CD4-positive, alpha-beta T cell treated with Interleukin-4 for 1 hour (primary cell): ENCODE measurements around the gene C1QTNF1.
"Not testable (repeated sequence)": the region's sequence is repeated elsewhere in the genome, so short reads cannot be mapped to it uniquely, and the experiment has no call there.

Source experiments
- DNase-seq, 2 donors: peaks; one replicate each; pipeline ENCODE4 v3.0.0-alpha.2; 2020 to 2022

The C1QTNF1 gene

DNA sequence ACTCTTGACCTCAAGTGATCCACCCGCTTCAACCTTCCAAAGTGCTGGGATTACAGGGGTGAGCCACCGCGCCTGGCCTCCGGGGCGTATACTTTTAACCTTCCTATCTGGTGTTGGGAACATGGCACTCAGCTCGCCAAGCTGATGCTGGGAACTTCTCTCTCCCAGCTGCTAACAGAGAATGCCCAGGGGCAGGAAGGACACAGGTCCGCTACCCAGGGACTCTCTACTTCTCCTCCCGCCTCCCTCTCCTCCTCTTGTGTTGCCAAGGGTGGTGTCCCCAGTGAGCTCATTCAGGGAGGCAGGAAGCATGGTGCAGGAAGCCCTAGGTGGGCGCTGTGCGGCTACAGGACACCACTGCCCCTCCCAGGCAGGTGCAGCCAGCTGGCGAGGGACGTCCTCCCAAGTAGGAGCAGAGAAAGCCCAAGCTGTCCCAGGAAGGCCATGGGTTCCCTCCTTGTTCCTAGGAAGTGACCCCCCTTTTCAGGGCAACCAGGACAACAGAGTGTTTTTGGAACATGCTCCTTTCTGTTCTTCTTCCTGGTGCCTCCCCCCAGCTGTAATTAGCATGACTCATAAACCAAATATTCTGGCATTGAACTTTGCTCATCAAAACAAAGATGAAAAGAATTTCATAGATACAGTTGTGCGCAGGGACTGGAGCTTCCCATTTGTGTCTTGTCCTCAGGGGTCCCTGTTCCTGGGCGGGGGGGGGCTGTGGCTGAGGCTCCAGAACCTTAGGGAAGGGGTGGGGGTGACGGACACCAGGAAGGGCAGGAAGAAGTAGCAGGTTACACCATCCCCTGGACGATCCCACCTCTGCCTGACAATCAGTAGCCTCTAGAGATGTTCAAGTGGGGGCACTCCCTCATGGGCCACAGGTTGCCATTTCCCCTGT, 2.7 kb downstream of the C1QTNF1 start:
- DNase-seq: no peak

GRCh38 chr17:79027274-79027924, 3.4 kb downstream of the C1QTNF1 start:
- DNase-seq: no peak

DNA sequence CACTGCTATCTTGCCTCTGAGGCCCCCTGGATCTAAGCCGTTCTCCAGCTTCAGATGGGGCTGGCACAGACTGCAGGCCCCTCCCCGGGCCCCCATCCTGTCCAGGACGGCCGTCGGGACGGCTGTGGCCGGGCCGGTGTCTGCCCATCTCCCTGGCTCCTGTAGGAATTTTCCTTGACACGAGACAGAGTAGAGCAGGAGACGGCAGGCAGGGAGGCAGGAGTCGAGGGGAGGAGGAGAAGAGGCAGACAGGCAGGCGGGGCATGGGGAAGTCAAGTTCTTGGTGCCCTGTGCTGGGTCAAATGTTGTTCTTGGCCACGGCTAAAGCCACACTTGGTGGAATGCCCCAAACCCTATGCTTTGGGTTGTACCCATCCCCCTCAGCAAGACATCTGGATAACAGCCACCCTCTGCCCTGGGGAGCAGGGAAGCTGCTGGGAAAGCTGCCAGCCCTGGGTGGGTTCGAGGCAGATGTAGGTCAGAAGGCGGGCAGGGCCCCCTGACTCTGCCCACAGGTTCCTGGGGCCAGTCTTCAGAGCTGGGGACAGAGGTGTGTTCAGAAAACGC, 4.0 kb downstream of the C1QTNF1 start:
- no peak for DNase-seq

GRCh38 chr17:79028496-79029326, 4.7 kb downstream of the C1QTNF1 start:
- DNase-seq: no peak

GRCh38 chr17:79029327-79030009, 5.5 kb downstream of the C1QTNF1 start:
- no peak for DNase-seq

- DNase-seq: not testable (repeated sequence)
Measured at GRCh38 chr17:79030636-79031035, 6.7 kb downstream of the C1QTNF1 start.

- no peak for DNase-seq
Measured at GRCh38 chr17:79031996-79032875, 8.3 kb downstream of the C1QTNF1 start.

- DNase-seq: no peak
Measured at GRCh38 chr17:79033046-79033616, 9.2 kb downstream of the C1QTNF1 start.

GRCh38 chr17:79033741-79034501, 10.0 kb downstream of the C1QTNF1 start:
- no peak for DNase-seq

DNA sequence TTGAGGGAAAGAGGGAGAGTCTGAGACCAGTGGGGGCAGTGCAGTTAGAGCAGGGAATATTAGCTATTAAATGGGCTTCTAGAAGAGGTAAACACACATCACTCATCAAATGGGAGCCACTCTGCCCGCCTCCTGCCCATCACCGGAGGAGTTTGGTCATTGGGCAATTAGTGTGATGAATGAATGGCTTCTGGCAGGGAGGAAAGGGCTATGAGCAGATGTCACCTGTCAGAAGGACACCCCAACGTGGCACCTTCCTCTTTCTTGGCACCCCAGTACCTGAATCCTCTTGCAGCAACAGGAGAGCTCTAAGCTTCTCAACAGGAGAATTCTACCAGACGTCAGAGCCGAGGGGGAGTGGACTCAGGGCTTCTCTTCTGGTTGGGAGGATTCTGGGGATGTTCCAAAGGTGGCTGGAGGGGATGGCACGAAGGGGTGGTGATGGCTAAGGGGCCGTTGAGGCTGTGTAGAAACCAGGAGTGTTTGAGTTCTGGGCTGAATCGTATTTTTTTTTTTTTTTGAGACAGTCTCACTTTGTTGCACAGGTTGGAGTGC, 11.0 kb downstream of the C1QTNF1 start:
- no peak for DNase-seq

GRCh38 chr17:79035686-79036085, 11.7 kb downstream of the C1QTNF1 start:
- DNase-seq: no peak

GRCh38 chr17:79036181-79036580, 12.2 kb downstream of the C1QTNF1 start:
- DNase-seq: no peak

- DNase-seq: peak in 1 of 2 donors; percentile 24
Measured at GRCh38 chr17:79036596-79036995, 12.6 kb downstream of the C1QTNF1 start.

DNA sequence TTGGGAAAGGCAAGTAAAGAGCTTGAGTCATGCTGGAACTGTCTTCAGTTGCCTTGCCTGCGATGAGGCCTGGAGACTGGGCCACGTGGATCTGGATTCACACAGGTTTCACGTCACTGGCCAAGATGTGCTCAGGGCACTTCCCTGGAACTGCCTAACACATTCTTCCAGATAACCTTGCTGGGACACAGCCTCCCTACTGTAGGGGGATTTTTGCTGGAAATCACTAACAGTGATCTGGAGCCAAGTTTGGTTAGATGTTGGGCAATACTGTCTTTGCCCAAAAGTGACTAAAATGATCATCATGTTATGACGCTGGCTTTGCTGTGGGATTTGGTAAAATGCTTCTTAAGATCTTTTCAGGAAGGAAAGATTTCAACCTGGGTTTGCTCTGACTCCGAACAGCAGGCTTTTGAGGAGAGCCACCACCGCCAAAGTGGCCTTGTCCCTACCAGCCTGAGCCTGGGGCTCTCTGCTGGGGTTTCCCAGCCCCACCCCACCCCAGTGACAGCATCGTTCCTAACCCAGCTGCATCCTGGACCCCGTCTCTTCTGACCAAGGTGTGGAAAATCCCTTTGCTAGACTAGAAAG, 14.7 kb downstream of the C1QTNF1 start:
- peak in 1 of 2 donors; percentile 36 for DNase-seq

DNA sequence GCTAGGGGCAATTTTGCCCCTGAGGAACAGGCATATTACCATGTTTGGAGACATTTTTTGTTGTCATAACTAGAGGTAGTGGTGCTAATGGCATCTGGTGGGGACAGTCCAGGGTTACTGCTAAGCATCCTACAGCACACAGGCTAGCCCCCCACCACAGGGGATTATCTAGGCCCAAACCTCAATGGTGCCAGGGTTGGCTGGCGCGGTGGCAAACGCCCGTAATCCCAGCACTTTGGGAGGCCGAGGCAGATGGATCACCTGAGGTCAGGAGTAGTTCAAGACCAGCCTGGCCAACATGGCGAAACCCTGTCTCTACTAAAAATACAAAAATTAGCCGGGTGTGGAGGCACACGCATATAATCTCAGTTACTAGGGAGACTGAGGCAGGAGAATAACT, 15.2 kb downstream of the C1QTNF1 start:
- no peak for DNase-seq

GRCh38 chr17:79039886-79040285, 15.9 kb downstream of the C1QTNF1 start:
- DNase-seq: no peak

GRCh38 chr17:79041041-79041570, 17.1 kb downstream of the C1QTNF1 start:
- DNase-seq: no peak

GRCh38 chr17:79041723-79042420, 17.9 kb downstream of the C1QTNF1 start:
- no peak for DNase-seq
